HG02981 (cell line): Measurements from ENCODE around the gene ZZZ3.
"Not testable (repeated sequence)": the region's sequence is repeated elsewhere in the genome, so short reads cannot be mapped to it uniquely, and the experiment has no call there.

Experiments used
- ATAC-seq: cut with Tn5 transposase; IDR thresholded peaks from one replicate; pipeline ENCODE4 v1.9.1; 2021; ENCODE audit warnings: mild to moderate bottlenecking, moderate library complexity; ENCODE audit not compliant: unreplicated experiment

Gene ZZZ3

GRCh38 chr1:77682460-77683159 lies at the start of gene ZZZ3:
Gene ZZZ3, minus strand, starts transcription at chr1:77682658. Its CDS starts 49,304 bp downstream, at chr1:77633354.
- ATAC-seq, result peak; percentile 66

GRCh38 chr1:77732090-77732489 lies 49.6 kb upstream of the ZZZ3 start:
- ATAC-seq, result no peak

GRCh38 chr1:77725706-77726105 lies 43.2 kb upstream of the ZZZ3 start:
- ATAC-seq, result no peak

- ATAC-seq, result no peak
Observed at GRCh38 chr1:77718181-77718580, 35.7 kb upstream of the ZZZ3 start.

- ATAC-seq, result no peak
Observed at GRCh38 chr1:77716065-77716464, 33.6 kb upstream of the ZZZ3 start.

- no peak for ATAC-seq
Observed at GRCh38 chr1:77709727-77710126, 27.3 kb upstream of the ZZZ3 start.

- ATAC-seq, result no peak
Observed at GRCh38 chr1:77706321-77706720, 23.9 kb upstream of the ZZZ3 start.

- no peak for ATAC-seq
Observed at GRCh38 chr1:77704736-77705135, 22.3 kb upstream of the ZZZ3 start.

GRCh38 chr1:77699673-77700072 lies 17.2 kb upstream of the ZZZ3 start:
- ATAC-seq, result not testable (repeated sequence)

GRCh38 chr1:77697441-77697840 lies 15.0 kb upstream of the ZZZ3 start:
- ATAC-seq, result no peak

GRCh38 chr1:77688939-77689338 lies 6.5 kb upstream of the ZZZ3 start:
- ATAC-seq, result peak; percentile 49

- ATAC-seq, result no peak
Observed at GRCh38 chr1:77687519-77687906, 5.1 kb upstream of the ZZZ3 start.

- no peak for ATAC-seq
Observed at GRCh38 chr1:77686796-77687518, 4.5 kb upstream of the ZZZ3 start.

- peak; percentile 77 for ATAC-seq
Observed at GRCh38 chr1:77683160-77684148, 996 bp upstream of the ZZZ3 start.

- ATAC-seq, result no peak
Observed at GRCh38 chr1:77680173-77680572, 2.3 kb downstream of the ZZZ3 start.

GRCh38 chr1:77678660-77679610 lies 3.5 kb downstream of the ZZZ3 start:
- ATAC-seq, result no peak

GRCh38 chr1:77674807-77675206 lies 7.7 kb downstream of the ZZZ3 start:
- ATAC-seq, result not testable (repeated sequence)

- ATAC-seq, result no peak
Observed at GRCh38 chr1:77673716-77674355, 8.6 kb downstream of the ZZZ3 start.

- no peak for ATAC-seq
Observed at GRCh38 chr1:77673030-77673429, 9.4 kb downstream of the ZZZ3 start.

- no peak for ATAC-seq
Observed at GRCh38 chr1:77672374-77672773, 10.1 kb downstream of the ZZZ3 start.
